PC-3 (cell line): ENCODE data around the gene EFTUD2.

Experiments used
- EZH2phosphoT487 ChIP-seq: fragments of 300-600 bp; sonication (generic); IDR thresholded peaks from 2 replicates; pipeline ENCODE4 v1.6.1; 2018; ENCODE audit warnings: mild to moderate bottlenecking, antibody characterized with exemption, low read length, borderline replicate concordance
- TF ChIP-seq, protein P1 (sequence below): fragments of 300-600 bp; sonication (generic); conservative IDR thresholded peaks from 2 replicates; pipeline ENCODE4 v1.5.1; 2017; ENCODE audit warnings: antibody characterized with exemption, low read depth, mild to moderate bottlenecking, low read length

DNA sequence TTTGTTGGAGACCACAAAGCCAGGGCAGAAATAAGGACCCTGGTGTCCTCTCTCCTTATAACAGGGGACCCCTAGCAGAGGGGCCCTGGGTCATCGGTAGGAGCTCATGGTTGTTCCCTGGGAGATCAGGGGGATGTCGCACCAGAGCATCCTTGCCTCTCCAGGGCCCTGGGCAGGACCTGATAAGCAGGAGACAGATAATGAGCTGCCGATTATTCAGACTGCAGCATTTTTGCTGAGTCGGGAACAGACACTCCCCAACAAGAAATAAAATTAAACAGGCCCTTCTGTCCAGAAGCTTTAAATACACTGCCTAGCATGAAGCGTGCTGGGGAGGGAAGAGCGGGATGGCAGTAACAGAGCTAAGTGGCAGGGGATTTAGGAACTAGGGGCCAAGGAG, 31.4 kb upstream of the EFTUD2 start:
- TF ChIP-seq, protein P1, sequence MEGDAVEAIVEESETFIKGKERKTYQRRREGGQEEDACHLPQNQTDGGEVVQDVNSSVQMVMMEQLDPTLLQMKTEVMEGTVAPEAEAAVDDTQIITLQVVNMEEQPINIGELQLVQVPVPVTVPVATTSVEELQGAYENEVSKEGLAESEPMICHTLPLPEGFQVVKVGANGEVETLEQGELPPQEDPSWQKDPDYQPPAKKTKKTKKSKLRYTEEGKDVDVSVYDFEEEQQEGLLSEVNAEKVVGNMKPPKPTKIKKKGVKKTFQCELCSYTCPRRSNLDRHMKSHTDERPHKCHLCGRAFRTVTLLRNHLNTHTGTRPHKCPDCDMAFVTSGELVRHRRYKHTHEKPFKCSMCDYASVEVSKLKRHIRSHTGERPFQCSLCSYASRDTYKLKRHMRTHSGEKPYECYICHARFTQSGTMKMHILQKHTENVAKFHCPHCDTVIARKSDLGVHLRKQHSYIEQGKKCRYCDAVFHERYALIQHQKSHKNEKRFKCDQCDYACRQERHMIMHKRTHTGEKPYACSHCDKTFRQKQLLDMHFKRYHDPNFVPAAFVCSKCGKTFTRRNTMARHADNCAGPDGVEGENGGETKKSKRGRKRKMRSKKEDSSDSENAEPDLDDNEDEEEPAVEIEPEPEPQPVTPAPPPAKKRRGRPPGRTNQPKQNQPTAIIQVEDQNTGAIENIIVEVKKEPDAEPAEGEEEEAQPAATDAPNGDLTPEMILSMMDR, result no peak
- no peak for TF ChIP-seq EZH2phosphoT487
